ENCODE data around the gene NT5DC1. TPM values are rescaled to one million over a fixed set of nuclear protein-coding genes. Genes with fewer than 3 reads are reported as not detected.

Gene NT5DC1
- polyA plus RNA-seq, 1 of the 3 experiments (the other 2 are of a cell fraction): 20.3 TPM

DNA sequence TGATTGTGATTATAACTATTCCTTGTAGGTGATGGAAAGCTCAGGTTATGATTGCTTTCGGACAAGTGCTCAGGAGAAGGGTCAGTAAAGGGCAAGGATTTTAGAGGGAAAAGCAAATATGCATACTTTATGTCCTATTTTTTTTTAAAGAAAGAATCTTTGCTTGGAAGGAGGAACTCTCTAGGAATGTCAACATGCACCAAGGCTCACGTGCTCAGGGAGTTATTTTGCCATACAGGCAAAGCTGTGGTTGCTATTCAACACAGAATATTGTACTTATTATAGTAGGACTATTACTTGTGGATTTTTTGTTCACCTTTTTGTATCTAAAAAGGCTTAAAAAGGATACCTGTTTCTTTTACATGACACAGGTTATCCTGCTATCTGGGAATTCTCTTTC lies 182.0 kb downstream of the NT5DC1 start:
- Histone ChIP-seq H3F3A (replicated peaks; ENCODE audit: insufficient read depth) (peaks cover 8% of the 10 kb centered on the region), H3K36me3 (replicated peaks in 1 of 2; ENCODE audit: control insufficient read depth in 1 of 2, insufficient read depth in 2 of 2, low read length in 1 of 2) (peaks cover 0 to 4% of the 10 kb centered on the region in 2 experiments), H2AFZ (ENCODE audit: low read depth) (no peak overlapping the region), H3K27me3 (ENCODE audit: insufficient read depth) (no peaks in the 10 kb centered on the region), H3K9me3 (no peaks in the 10 kb centered on the region), H3K9me2 (no peaks in the 10 kb centered on the region), H3K4me2 (no peak overlapping the region), H3K4me3 (ENCODE audit: low read depth in 2 of 2, low read length in 1 of 2) (no peak overlapping the region), H3K4me1 (ENCODE audit: control insufficient read depth in 1 of 2, insufficient read depth in 2 of 2, low read depth in 1 of 2, low read length in 1 of 2) (peaks cover 0 to 16% of the 10 kb centered on the region in 2 experiments; a peak in 2 of 4 replicates), H4K20me1 (ENCODE audit: insufficient read depth) (peaks cover 8% of the 10 kb centered on the region), H3K9ac (no peak overlapping the region), H3K27ac (ENCODE audit: low read depth in 2 of 2, low read length in 1 of 2) (no peak overlapping the region), H3K79me2 (ENCODE audit: insufficient read depth) (peaks cover 27% of the 10 kb centered on the region)
- ChIA-PET POLR2A (no interaction called here), CTCF (interaction anchor here (0.6 to 2.0 kb wide), 5 partner anchors 14 to 279 kb away, joined by 3 to 6 read pairs (median 3); no protein-coding TSS in a partner anchor)
- TF ChIP-seq RAD21 (IDR thresholded peaks at IDR 0.05; ENCODE audit: low read length) (no peak), FOSL2 (IDR thresholded peaks at IDR 0.05; ENCODE audit: borderline replicate concordance, low read depth) (no peak), MXI1 (IDR thresholded peaks at IDR 0.05; ENCODE audit: low read depth, low read length) (no peak), EZH2phosphoT487 (IDR thresholded peaks at IDR 0.05; ENCODE audit: borderline replicate concordance, low read depth) (no peak), EP300 (IDR thresholded peaks at IDR 0.05; ENCODE audit: borderline replicate concordance in 1 of 2, low read depth in 1 of 2, low read length in 1 of 2) (no peak), TEAD4 (IDR thresholded peaks at IDR 0.05; ENCODE audit: borderline replicate concordance, insufficient read depth) (no peak), JUND (IDR thresholded peaks at IDR 0.05) (no peak), YY1 (IDR thresholded peaks at IDR 0.05; ENCODE audit: low read depth) (no peak), SMC3 (IDR thresholded peaks at IDR 0.05; ENCODE audit: low read depth, low read length) (no peak), SIN3A (IDR thresholded peaks at IDR 0.05; ENCODE audit: borderline replicate concordance, low read depth, low read length) (no peak), GABPA (IDR thresholded peaks at IDR 0.05; ENCODE audit: low read depth) (no peak), NFIC (IDR thresholded peaks at IDR 0.05; ENCODE audit: borderline replicate concordance) (no peak)
- TF ChIP-seq, protein P1, sequence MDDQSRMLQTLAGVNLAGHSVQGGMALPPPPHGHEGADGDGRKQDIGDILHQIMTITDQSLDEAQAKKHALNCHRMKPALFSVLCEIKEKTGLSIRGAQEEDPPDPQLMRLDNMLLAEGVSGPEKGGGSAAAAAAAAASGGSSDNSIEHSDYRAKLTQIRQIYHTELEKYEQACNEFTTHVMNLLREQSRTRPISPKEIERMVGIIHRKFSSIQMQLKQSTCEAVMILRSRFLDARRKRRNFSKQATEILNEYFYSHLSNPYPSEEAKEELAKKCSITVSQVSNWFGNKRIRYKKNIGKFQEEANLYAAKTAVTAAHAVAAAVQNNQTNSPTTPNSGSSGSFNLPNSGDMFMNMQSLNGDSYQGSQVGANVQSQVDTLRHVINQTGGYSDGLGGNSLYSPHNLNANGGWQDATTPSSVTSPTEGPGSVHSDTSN (IDR thresholded peaks at IDR 0.05): no peak
- TF ChIP-seq, protein P2, sequence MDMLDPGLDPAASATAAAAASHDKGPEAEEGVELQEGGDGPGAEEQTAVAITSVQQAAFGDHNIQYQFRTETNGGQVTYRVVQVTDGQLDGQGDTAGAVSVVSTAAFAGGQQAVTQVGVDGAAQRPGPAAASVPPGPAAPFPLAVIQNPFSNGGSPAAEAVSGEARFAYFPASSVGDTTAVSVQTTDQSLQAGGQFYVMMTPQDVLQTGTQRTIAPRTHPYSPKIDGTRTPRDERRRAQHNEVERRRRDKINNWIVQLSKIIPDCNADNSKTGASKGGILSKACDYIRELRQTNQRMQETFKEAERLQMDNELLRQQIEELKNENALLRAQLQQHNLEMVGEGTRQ (IDR thresholded peaks at IDR 0.05; ENCODE audit: borderline replicate concordance, low read depth, low read length): no peak
- TF ChIP-seq, protein P3, sequence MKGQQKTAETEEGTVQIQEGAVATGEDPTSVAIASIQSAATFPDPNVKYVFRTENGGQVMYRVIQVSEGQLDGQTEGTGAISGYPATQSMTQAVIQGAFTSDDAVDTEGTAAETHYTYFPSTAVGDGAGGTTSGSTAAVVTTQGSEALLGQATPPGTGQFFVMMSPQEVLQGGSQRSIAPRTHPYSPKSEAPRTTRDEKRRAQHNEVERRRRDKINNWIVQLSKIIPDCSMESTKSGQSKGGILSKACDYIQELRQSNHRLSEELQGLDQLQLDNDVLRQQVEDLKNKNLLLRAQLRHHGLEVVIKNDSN (IDR thresholded peaks at IDR 0.05; ENCODE audit: borderline replicate concordance, low read depth): no peak
- TF ChIP-seq, protein P4, sequence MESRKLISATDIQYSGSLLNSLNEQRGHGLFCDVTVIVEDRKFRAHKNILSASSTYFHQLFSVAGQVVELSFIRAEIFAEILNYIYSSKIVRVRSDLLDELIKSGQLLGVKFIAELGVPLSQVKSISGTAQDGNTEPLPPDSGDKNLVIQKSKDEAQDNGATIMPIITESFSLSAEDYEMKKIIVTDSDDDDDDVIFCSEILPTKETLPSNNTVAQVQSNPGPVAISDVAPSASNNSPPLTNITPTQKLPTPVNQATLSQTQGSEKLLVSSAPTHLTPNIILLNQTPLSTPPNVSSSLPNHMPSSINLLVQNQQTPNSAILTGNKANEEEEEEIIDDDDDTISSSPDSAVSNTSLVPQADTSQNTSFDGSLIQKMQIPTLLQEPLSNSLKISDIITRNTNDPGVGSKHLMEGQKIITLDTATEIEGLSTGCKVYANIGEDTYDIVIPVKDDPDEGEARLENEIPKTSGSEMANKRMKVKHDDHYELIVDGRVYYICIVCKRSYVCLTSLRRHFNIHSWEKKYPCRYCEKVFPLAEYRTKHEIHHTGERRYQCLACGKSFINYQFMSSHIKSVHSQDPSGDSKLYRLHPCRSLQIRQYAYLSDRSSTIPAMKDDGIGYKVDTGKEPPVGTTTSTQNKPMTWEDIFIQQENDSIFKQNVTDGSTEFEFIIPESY (IDR thresholded peaks at IDR 0.05; ENCODE audit: borderline replicate concordance, low read depth): no peak
- TF ChIP-seq, protein P5, sequence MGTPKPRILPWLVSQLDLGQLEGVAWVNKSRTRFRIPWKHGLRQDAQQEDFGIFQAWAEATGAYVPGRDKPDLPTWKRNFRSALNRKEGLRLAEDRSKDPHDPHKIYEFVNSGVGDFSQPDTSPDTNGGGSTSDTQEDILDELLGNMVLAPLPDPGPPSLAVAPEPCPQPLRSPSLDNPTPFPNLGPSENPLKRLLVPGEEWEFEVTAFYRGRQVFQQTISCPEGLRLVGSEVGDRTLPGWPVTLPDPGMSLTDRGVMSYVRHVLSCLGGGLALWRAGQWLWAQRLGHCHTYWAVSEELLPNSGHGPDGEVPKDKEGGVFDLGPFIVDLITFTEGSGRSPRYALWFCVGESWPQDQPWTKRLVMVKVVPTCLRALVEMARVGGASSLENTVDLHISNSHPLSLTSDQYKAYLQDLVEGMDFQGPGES (IDR thresholded peaks at IDR 0.05; ENCODE audit: low read depth, low read length): no peak
- DNase-seq: no peak
- 68% methylated on average over 2 of the region's 2 CpGs for WGBS (ENCODE audit: low lambda C conversion rate)
